ENCODE data around the gene CCDC180.
"Not testable (repeated sequence)": the region's sequence is repeated elsewhere in the genome, so short reads cannot be mapped to it uniquely, and the experiment has no call there.

Gene CCDC180

DNA sequence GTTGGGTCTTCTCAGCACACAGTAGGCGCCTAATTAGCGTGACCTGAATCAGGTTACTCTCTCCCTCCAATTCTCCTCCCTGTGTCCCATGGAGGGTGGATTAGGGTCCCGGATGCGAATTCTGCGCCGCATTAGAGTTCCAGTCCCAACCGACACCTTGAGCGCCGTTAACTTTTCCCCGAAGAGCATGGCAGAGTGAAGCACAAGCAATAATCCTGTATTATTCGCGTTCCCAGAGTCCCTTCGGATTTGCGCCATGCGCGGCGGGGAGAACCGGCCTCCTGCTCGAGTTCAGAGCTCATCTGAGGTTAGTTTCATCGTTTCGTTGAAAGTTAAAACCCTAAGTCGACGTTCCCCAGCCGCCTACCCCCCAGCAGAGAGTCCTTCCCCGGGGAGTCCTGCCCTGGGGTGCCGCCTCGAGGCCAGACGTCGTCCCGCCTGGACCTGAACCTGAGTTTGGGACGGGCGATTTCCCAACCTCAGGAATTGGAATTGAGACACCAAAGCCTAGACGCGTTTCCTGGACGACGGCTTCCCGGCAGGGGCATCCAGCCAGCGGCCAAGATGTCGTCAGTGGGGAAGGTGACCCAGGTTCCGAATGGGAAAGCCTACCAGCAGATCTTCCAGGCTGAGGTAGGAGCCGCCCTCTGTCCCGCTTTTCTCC lies at the start of gene CCDC180:
TSS of gene CCDC180 (plus strand) at position 160 of the 664 bp plus-strand sequence. CDS start at position 565, 405 bp downstream.
- no peak for DNase-seq

DNA sequence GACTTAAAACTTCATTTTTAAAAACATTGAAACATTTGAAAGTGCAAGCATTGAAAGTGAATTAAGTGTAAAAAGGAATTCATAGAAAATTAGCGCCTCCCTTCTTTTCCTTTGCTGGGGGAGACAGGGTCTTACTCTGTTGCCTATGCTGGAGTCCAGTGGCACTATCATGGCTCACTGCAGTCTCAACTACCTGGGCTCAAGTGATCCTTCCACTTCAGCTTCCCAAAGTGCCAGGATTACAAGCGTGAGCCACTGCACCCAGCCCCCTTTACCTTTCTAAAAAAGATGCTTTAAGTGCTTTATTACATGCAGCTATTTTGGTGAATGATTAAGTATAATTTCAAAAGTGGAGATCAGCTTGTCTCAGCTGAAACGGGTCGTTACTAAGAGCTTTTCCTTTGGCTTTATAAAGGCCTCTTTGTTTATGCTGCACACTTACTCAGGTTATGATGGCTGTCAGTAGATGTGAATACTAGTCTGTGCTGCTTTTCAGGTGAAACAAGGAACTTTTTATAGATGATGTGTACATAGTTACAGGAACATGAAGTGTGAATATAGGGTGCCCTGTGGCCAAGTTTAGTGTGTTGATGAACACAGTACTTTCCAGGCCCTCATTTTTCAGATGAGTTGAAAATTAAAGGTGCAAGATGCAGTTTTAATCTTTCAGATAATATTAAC lies 47.5 kb upstream of the CCDC180 start:
- not testable (repeated sequence) for DNase-seq

DNA sequence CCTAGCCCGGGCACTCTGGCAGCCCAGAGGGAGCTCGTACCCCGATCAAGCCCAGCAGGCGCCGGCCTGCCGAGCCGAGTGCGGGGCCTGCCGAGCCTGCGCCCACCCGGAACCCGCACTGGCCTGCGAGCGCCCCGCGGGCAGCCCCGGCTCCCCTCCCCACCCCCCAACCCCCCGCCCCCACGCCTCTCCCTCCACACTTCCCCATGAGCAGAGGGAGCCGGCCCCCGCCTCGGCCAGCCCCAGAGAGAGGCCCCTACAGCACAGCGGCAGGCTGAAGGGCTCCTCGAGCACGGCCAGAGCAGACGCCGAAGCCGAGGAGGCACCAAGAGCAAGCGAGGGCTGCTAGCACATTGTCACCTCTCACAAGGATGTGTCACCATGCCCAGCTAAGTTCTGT lies 36.2 kb upstream of the CCDC180 start:
- DNase-seq, result no peak

DNA sequence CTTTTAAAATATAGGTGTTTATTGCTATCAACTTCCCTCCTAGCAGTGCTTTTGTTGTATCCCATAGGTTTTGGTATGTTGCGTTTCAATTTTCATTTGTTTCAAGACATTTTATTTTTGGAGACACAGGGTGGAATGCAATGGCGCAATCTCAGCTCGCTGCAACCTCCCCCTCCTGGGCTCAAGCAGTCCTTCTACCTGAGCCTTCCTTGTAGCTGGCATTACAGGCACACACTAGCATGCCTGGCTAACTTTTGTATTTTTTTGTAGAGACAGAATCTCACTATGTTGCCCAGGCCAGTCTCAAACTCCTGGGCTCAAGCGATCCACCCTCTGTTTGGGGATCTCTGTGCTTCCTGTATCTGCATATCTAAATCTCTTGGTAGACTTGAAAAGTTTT lies 35.4 kb upstream of the CCDC180 start:
- no peak for DNase-seq

DNA sequence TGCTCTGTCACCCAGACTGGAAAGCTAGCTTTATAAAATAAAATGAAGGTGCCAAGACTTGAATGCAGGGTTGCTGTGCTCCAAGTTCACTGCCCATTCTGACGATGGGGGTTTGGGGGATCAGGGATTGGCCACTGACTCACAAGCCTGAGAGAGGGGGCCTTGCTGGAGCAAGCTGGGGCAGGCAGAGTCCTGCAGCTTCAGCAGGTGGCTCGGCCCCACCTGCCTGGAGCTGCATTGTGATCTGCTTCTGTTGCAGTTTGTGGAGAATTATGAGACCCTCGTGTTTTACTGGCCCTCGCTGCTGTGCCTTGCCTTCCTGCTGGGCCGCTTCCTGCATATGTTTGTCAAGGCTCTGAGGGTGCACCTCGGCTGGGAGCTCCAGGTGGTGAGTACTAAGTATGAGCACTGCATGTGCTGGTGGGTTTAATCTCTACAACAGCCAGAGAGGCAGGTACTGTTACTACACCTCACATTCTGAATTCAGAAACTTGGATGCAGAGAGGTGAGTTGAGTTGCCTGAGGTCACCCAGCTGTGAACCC lies 31.1 kb upstream of the CCDC180 start:
- no peak for DNase-seq

DNA sequence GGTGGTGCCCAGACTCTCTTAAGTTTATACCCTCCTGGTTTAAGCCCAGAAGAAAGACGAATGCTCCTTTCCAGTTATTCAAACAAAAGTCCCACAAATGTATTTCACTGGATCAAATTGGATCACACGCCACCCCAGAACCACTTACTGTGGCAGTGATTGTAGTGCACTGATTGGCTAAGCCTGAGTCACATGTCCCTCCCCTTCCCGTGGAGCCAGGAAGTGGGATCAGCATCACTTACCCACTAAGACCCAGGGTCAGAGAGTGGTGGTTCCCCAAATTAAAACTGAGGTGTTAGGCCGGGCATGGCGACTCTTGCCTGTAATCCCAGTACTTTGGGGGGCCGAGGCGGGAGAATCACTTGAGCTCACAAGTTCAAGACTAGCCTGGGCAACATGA lies 29.5 kb upstream of the CCDC180 start:
- DNase-seq, result no peak

DNA sequence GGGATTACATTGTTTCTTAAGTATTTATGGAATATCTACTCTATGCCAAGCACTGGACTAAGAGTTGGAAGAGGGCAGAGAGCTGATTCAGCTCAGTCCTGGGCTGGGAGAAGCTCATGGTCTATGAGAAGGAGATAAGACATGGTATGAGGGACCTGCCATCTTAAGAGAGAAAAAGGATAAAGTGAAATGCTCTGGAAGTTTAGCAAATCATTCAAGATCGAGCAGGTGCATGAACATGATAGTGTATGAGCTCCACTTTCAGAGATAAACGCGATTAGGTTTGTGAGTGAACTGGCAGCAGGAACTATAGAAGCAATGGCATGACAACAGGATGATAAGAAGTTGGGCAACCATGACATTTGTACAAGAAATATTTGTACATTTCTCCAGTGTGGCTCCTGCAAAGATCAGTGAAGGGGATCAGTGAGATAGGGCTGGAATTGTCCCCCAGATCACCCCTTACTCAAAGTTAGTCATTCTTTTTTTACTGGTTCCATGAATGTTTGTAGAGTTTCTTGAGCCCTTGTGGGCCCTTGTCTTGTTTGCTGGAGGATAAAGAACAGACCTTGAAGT lies 26.6 kb upstream of the CCDC180 start:
- DNase-seq, result no peak

DNA sequence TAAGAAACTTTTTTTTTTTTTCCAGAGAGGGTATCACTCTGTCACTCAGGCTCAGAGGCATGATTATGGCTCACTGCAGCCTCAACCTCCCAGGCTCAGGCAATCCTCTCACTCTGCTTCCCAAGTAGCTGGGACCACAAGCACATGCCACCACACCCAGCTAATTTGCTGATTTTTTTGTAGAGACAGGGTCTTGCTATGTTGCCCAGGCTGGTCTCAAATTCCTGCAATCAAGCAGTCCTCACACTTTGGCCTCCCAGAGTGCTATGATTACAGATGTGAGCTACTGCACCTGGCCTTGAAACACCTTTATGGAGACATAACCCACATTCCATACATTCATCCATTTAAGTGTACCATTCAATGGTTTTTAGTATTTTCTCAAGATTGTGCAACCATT lies 23.7 kb upstream of the CCDC180 start:
- no peak for DNase-seq

DNA sequence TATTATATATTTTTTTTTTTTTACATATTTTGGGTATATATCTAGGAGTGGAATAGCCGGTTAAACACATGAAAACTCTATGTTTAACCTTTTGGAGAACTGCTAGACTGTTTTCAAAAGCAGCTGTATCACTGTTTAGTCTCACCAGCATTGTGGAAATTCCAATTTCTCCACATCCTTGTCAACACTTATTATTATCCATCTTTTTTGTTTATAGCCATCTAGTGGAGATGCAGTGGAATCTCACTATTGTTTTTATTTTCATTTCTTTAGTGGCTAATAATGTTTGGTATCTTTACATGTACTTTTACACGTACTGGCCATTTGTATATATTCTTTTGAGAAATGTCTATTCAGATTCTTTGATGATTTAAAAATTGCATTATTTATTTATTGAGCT lies 22.7 kb upstream of the CCDC180 start:
- no peak for DNase-seq

DNA sequence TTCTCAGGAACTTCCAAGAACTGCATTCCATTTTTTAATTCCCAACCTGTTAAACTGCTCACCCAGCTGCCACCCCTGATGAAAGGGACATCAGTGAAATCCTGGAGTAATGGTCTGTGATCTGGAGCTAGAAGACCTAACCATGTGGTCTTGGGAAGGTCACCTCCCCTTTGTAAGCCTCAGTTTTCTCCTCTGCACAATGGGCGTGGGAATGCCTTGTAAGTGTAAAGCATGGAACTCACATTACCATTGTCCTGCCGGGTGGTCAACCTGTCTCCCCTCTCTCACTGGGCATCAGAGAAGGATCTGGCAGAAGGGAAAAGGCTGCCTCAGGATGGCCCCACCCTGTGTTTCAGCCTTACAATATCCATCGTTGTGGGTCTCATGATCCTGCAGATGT lies 15.3 kb upstream of the CCDC180 start:
- DNase-seq, result no peak

DNA sequence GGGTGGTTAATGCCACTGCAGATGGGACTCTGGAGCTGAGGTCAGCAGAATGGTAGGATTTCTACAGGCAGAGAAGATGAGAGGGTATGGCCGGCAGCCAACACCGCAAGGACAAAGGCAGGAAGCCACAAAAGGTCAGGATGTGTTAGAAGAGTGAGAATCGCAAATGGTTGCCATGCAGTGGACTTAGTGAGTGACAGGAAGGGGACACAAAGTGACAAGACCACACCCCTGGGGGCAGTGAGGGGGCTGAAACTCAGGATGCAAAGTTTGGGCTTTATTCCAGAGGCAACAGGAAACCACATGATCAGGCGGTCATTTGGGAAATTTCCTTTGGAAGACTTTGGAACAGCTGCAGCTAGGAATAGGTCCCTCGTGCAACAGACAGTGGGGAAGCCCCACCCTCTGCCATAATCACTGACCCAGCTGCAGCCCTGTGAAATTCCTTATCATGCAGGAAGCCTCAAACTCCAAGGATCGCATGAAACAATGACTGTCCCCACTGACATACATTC lies 14.2 kb upstream of the CCDC180 start:
- DNase-seq, result no peak

DNA sequence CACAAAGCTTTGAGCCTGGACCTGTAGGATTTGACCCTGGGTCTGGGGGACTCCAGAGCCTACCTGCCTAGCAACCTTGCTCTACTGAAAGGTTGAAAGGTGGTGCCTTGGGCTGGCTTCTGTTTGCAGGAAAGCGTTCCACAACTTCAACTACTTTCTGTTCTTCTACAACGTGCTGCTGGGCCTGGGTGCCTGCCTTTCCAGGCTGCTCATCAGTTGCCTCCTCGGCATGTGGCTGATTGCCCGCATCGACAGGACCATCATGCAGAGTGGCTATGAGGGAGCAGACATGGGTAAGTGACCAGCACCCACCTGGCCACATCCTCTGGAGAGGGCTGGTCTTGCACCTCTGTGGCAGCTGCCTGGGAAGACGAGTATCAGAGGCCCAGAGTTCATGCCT lies 13.6 kb upstream of the CCDC180 start:
- DNase-seq, result no peak

DNA sequence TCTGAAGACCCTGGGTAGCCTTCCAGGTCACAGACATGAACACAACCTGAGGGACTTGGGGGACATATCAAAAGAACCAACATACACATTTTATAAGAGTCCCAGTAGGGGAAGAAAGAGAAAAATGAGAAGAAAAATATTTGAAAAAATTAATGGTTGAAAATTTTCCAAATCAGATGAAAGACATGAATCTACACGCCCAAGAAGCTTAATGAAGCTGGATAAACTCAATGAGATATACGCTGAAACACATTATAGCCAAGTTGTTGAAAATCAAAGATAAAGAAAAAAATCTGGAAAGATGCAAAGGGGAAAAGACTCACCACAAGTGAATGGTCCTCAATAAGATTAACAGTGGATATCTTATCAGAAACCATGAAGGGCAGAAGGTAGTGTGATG lies 9.6 kb upstream of the CCDC180 start:
- no peak for DNase-seq

DNA sequence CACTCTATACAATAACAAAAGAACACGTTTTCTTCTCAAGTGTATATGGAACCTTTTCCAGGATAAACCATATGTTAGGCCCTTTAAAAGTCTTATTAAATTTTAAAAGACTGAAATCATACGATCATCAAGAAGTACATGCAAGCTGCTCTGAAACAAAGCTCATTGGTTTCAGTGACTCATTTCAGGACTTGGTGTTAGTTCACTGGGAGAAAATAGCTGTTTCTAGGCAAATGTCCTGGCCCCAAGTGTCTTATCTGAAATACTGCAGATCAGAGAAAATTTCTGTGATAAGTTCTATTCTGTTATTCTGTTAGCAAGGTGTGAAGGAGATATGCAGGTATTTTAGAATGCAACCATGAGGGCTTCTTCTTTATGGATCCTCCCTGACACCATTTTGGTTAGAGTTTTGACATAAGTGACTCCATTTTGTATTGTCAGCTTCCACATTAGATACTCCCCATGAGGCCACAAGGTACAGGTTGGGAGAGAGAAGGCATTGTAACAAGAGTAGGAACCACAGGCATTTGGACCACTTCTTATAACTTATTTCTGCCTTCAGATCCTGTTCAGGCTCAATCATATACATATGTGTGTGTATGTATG lies 7.5 kb upstream of the CCDC180 start:
- DNase-seq, result no peak

DNA sequence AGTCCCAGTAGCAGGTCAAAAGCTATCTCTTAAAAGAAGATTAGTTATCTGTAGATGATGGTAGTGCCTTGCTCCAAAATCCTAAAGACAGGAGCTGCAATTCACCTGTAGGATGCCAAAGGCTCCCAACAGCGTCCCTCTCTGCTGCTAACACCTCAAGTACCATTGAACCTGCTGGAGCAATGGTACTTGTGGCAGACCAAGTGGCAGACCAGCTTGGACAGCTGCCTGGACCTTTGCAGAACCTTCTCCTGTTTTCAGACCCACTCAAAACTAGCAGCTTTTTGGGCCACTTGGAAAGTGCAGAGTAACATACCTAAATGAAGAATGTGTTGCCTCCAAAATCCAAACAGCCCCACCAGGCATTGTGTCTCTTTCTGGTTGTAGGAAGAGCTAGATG lies 6.9 kb upstream of the CCDC180 start:
- no peak for DNase-seq

DNA sequence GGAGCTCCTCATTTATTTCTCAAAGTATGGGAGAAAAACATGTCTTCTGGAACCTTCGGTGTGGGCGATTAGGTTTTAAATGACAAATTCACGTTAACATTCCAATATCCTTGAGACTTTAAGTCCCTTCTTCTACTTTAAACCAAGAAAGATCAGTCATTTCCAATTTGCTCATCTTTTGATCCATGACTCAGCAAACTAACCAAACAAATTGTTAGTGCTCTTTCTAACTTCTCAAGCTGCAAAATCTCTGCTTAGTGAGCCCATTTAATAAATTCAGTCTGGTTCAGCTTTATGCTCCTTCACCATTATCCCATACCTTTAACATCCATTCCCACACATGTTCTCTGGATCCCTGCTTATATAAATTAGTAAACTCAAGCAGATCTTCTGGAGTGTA lies 5.5 kb upstream of the CCDC180 start:
- no peak for DNase-seq

DNA sequence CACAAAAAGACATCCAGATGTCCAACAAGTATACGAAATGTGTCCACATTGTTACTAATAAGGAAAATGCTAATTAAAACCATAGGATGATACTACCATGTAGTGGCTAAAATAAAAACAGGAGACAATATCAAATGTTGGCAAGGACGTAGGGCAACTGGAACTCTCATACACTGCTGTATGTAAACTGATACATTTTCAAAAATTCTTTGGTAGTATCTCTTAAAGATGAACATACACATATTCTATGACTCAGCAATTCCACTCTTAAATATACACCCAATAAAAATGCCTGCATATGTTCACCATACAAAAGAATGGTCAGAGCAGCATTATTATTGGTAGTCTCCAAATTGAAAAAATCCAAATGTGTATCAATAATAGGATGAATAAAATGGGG lies 2.9 kb upstream of the CCDC180 start:
- DNase-seq, result no peak

DNA sequence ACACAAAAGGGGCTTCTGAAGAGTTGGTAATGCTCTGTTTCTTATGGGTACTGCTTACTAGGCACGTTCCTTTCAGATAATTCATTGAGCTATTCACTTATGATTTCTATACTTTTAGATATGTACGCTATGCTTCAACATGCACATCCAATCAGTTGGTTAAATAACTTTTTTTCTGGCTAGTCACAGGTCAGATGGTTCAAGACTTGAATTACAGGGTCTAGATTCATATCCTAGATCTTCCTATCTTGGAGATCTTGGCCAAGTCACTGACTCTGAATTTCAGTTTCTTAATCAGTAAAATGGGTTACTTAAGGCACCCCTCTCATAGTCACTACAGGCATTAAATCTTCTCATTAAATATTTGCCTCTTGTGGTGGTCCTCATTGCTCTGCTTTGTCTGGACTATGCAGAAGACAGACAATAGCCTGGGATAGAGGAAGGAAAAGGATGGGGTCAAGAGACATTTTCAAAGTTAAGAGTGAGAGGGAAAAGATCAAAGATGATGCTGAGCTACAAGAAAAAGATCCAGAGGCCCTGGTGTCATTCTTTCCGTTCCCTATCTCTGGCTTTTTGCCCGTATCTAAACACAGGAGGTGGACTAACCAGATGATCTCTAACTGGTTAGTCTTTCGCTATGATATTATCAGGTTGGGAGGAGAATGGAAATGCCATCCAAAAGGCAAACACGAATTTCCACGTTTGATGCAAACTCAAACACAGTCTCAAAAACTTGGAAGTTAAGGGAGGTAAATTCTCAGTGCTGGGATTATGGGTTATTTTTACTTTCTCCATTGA lies 1.8 kb upstream of the CCDC180 start:
- DNase-seq, result no peak

DNA sequence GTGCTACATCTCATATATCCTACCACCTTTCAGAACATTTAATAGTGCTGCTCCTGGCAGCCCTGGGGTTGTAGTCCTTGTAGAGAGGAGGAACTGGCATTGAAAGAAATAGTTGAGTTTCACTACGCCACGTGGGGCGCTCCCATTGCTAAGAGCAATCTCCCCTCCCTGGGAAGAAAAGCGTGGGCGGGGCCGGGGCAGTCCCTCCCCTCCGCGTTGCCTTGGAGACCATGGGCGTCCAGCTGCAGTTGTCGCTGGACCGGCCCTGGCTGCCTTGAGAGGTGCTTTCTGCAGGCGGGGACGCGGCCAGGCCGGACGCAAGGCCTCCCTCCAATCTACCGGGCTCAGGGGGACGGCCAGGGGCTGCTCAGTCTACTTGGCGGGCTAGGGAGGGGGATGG lies 368 bp upstream of the CCDC180 start:
- no peak for DNase-seq

DNA sequence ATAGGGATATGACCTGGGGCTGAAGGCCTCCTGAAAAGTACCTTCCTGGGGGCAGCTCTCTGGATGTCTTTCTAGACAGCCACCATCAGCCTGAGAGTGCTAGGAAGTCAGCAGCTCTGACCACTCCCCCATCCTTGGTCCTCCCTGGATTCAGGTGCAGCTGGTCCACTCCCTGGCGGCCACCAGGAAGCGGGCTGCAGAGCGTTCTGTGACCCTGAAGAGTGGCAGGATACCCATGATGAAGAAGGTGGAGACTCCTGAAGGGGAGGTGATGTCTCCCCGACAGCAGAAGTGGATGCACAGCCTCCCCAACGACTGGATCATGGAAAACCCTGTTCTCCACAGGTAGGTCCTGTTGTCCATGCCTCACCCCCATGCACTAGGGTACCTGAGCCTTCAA lies 1.8 kb downstream of the CCDC180 start:
- no peak for DNase-seq

DNA sequence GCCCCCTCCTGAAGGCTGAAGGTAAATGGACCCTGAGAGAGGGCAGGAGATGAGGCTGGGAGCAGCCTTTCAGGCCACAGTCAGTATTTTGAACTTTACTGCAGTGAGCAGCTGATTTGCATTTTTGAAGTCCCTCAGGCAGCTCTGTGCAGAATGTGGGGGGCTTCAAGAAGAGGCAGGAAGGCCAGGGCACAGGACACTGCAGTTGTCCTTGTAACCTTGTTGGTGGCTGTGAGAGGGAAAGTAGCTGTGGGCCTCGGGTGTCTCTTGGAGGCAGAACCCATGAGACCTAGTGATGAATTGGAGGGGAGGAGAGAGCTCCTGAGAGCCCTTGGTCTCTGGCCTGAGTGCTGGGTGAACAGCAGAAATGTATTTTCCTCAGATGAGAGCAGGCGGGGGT lies 2.6 kb downstream of the CCDC180 start:
- DNase-seq, result no peak

DNA sequence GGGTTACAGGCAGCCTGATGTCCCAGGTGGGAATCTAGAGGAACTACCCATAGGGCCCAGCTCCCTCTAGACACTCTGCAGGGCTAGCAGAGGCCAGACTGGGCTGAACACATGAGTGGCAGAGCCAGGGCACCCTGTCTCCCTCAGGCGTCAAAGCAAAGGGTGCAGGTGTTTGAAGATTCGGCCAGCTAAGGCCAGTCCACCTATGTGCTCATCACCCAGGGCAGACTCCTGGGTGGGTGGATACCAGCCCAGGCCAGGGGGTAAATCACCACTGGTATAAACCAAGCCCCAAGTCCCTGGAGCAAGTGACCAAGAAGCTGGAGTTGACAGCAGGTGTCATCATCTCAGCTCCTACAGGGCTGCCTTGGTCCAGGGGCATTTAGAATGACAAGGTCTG lies 3.4 kb downstream of the CCDC180 start:
- no peak for DNase-seq

Measured in CD4-positive, alpha-beta T cell treated with Interleukin-4 for 1 hour (primary cell).